Mesothelial cell of epicardium (in vitro differentiated cells): ENCODE results near the gene DERA. TPM values are rescaled to one million over a fixed set of nuclear protein-coding genes. Genes with fewer than 3 reads are reported as not detected.

ENCODE experiments used
- DNase-seq, 2 experiments: peaks; one replicate each; pipeline ENCODE4 v3.0.0; 2021; ENCODE audit warnings: low spot score in 2 of 2; ENCODE audit not compliant: unreplicated experiment in 2 of 2
- H3K27ac Mint-ChIP-seq: 2 replicates; pipeline ENCODE4 v1.8.0; 2021; ENCODE audit warnings: mixed read lengths
- H3K27me3 Mint-ChIP-seq: 2 replicates; pipeline ENCODE4 v1.8.0; 2021; ENCODE audit warnings: low read depth, mixed read lengths
- H3K36me3 Mint-ChIP-seq: 2 replicates; pipeline ENCODE4 v1.8.0; 2021; ENCODE audit warnings: mixed read lengths
- H3K4me1 Mint-ChIP-seq: 2 replicates; pipeline ENCODE4 v1.8.0; 2021; ENCODE audit warnings: mixed read lengths
- H3K4me3 Mint-ChIP-seq: 2 replicates; pipeline ENCODE4 v1.8.0; 2021; ENCODE audit warnings: mild to moderate bottlenecking, moderate library complexity, mixed read lengths
- H3K9me3 Mint-ChIP-seq: 2 replicates; pipeline ENCODE4 v1.8.0; 2021; ENCODE audit warnings: mixed read lengths
- CTCF ChIP-seq: fragments of 200-600 bp; sonication (generic); IDR thresholded peaks from one replicate; pipeline ENCODE4 v1.5.0; 2021; ENCODE audit warnings: antibody characterized with exemption; ENCODE audit not compliant: unreplicated experiment
- total RNA-seq: library from RNA; stranded (reverse); gene quantifications from 3 replicates; pipeline ENCODE4 v1.2.1, GENCODE V29; 2021

Gene DERA
- 17.8 to 20.9 TPM (median 18.4 TPM) in 3 replicates for total RNA-seq

GRCh38 chr12:15910864-15911721 lies at the start of gene DERA:
Gene DERA (plus strand): TSS chr12:15911332. CDS start chr12:15911384, 52 bp downstream.
- H3K27ac Mint-ChIP-seq, result peak within 1 kb of the TSS; percentile 88
- no peaks in the 10 kb centered on the region for H3K9me3 Mint-ChIP-seq
- H3K36me3 Mint-ChIP-seq, result no peaks in the 10 kb centered on the region

GRCh38 chr12:15861404-15861803 lies 49.7 kb upstream of the DERA start:
- no peaks in the 10 kb centered on the region for H3K36me3 Mint-ChIP-seq
- TF ChIP-seq CTCF, result no peak
- no peak for DNase-seq
- no peak overlapping the region for H3K4me3 Mint-ChIP-seq
- no peaks in the 10 kb centered on the region for H3K27me3 Mint-ChIP-seq
- no peak overlapping the region for H3K27ac Mint-ChIP-seq
- H3K9me3 Mint-ChIP-seq, result peaks cover 5% of the 10 kb centered on the region
- H3K4me1 Mint-ChIP-seq, result peaks cover 7% of the 10 kb centered on the region

More at GRCh38 chr12:15910864-15911721, at the start of gene DERA:
- TF ChIP-seq CTCF, result no peak
- peak; percentile 65 to 79 for DNase-seq
- Mint-ChIP-seq H3K27me3 (no peaks in the 10 kb centered on the region), H3K4me3 (peak within 1 kb of the TSS; percentile 81), H3K4me1 (peaks cover 21% of the 10 kb centered on the region)

GRCh38 chr12:15862840-15863239 lies 48.3 kb upstream of the DERA start:
- no peak overlapping the region for H3K27ac Mint-ChIP-seq
- no peak for TF ChIP-seq CTCF
- no peaks in the 10 kb centered on the region for H3K36me3 Mint-ChIP-seq

GRCh38 chr12:15863372-15863771 lies 47.8 kb upstream of the DERA start:
- peaks cover 4% of the 10 kb centered on the region for H3K4me1 Mint-ChIP-seq
- H3K4me3 Mint-ChIP-seq, result no peak overlapping the region
- DNase-seq, result no peak
- no peak overlapping the region for H3K27ac Mint-ChIP-seq
- TF ChIP-seq CTCF, result no peak
- no peaks in the 10 kb centered on the region for H3K36me3 Mint-ChIP-seq
- H3K9me3 Mint-ChIP-seq, result peaks cover 5% of the 10 kb centered on the region
- no peaks in the 10 kb centered on the region for H3K27me3 Mint-ChIP-seq

More at GRCh38 chr12:15862840-15863239, 48.3 kb upstream of the DERA start:
- Mint-ChIP-seq H3K27me3 (no peaks in the 10 kb centered on the region), H3K4me1 (peaks cover 4% of the 10 kb centered on the region), H3K9me3 (peaks cover 5% of the 10 kb centered on the region), H3K4me3 (no peak overlapping the region)
- no peak for DNase-seq

GRCh38 chr12:15863984-15864383 lies 47.1 kb upstream of the DERA start:
- no peak for TF ChIP-seq CTCF
- Mint-ChIP-seq H3K36me3 (no peaks in the 10 kb centered on the region), H3K4me3 (no peak overlapping the region), H3K27me3 (no peaks in the 10 kb centered on the region), H3K4me1 (peaks cover 4% of the 10 kb centered on the region), H3K27ac (no peak overlapping the region), H3K9me3 (peaks cover 5% of the 10 kb centered on the region)
- no peak for DNase-seq
